Astrocyte of the spinal cord (primary cell): Measurements from ENCODE around the gene WNT4.

Experiments used
- DNase-seq: peaks from one replicate; pipeline ENCODE4 v3.0.0; 2011; ENCODE audit warnings: low read depth, low spot score
- H3K4me3 ChIP-seq: 2 replicates; pipeline ENCODE4 v1.5.1; 2011; ENCODE audit warnings: low read depth, mild to moderate bottlenecking, low read length, moderate library complexity
- in situ Hi-C: cut with HindIII; loops from 2 replicates; pipeline ENCODE4 v1.10.0; 2017; ENCODE audit warnings: low sequenced_read_pairs
- TF ChIP-seq, protein P1 (sequence below): IDR thresholded peaks from 2 replicates; pipeline ENCODE4 v1.5.1; 2012; ENCODE audit warnings: low read depth, mild to moderate bottlenecking, low read length, inconsistent platforms

The WNT4 gene

GRCh38 chr1:22108339-22109105, 34.4 kb downstream of the WNT4 start:
- DNase-seq, result peak; percentile 38
- in situ Hi-C loops, result no loop called here
- TF ChIP-seq, protein P1, sequence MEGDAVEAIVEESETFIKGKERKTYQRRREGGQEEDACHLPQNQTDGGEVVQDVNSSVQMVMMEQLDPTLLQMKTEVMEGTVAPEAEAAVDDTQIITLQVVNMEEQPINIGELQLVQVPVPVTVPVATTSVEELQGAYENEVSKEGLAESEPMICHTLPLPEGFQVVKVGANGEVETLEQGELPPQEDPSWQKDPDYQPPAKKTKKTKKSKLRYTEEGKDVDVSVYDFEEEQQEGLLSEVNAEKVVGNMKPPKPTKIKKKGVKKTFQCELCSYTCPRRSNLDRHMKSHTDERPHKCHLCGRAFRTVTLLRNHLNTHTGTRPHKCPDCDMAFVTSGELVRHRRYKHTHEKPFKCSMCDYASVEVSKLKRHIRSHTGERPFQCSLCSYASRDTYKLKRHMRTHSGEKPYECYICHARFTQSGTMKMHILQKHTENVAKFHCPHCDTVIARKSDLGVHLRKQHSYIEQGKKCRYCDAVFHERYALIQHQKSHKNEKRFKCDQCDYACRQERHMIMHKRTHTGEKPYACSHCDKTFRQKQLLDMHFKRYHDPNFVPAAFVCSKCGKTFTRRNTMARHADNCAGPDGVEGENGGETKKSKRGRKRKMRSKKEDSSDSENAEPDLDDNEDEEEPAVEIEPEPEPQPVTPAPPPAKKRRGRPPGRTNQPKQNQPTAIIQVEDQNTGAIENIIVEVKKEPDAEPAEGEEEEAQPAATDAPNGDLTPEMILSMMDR, result no peak
- no peak overlapping the region for H3K4me3 ChIP-seq

GRCh38 chr1:22107126-22107525, 35.8 kb downstream of the WNT4 start:
- DNase-seq, result peak; percentile 43
- TF ChIP-seq, protein P1, result no peak
- in situ Hi-C loops, result no loop called here
- no peak overlapping the region for H3K4me3 ChIP-seq

- H3K4me3 ChIP-seq, result no peak overlapping the region
- DNase-seq, result peak; percentile 70
- TF ChIP-seq, protein P1, result peak; percentile 85
- in situ Hi-C loops, result no loop called here
Measured at GRCh38 chr1:22105611-22106207, 37.2 kb downstream of the WNT4 start.

DNA sequence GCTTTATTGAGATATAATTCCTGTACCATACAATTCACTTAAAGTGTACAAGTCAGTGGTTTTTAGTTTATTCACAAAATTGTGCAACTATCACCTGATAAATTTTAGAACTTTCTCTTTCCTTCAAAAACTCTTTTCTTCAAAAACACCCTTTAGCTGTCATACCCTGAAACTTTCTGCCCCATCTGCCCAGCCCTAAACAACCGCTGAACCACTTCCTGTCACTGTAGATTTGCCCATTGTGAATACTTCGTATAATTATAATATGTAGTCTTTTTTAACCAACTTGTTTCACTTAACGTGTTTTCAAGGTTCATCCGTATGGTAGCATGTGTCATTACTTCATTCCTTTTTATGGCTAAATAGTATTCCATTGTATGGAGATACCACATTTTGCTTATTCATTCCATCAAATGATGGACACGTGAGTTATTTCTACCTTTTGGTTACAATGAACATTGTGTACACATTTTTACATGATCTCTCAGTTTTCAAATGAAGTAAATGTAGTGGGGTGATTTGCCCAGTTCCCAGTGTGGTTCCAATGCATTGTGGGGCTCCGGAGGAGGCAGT, 37.9 kb downstream of the WNT4 start:
- H3K4me3 ChIP-seq, result no peak overlapping the region
- in situ Hi-C loops, result no loop called here
- no peak for DNase-seq
- TF ChIP-seq, protein P1, result no peak

GRCh38 chr1:22104094-22104493, 38.8 kb downstream of the WNT4 start:
- H3K4me3 ChIP-seq, result no peak overlapping the region
- no peak for DNase-seq
- in situ Hi-C loops, result no loop called here
- TF ChIP-seq, protein P1, result no peak

- no peak for DNase-seq
- no peak overlapping the region for H3K4me3 ChIP-seq
- in situ Hi-C loops, result no loop called here
- TF ChIP-seq, protein P1, result no peak
Measured at GRCh38 chr1:22102746-22103145, 40.2 kb downstream of the WNT4 start.
